Neuronal stem cell (in vitro differentiated cells): ENCODE data around the gene KHDRBS1.

Experiments
- DNase-seq: peaks from one replicate; pipeline ENCODE4 v3.0.0-alpha.2; 2013; ENCODE audit warnings: low spot score
- H2AFZ ChIP-seq: one replicate; pipeline ENCODE4 v1.6.1; 2013; ENCODE audit warnings: mild to moderate bottlenecking, low read length, inconsistent platforms
- H2AK5ac ChIP-seq: 2 replicates; pipeline ENCODE4 v1.6.1; 2013; ENCODE audit warnings: low read depth, mild to moderate bottlenecking, inconsistent platforms, low read length, moderate library complexity, mixed read lengths
- H2BK120ac ChIP-seq: 2 replicates; pipeline ENCODE4 v1.6.1; 2013; ENCODE audit warnings: low read depth, mild to moderate bottlenecking, inconsistent platforms, low read length, moderate library complexity, mixed read lengths
- H2BK12ac ChIP-seq: one replicate; pipeline ENCODE4 v1.6.1; 2013; ENCODE audit warnings: low read length, inconsistent platforms
- H2BK15ac ChIP-seq: 2 replicates; pipeline ENCODE4 v1.6.1; 2013; ENCODE audit warnings: mild to moderate bottlenecking, low read length, inconsistent platforms, mixed read lengths
- H2BK5ac ChIP-seq: one replicate; pipeline ENCODE4 v1.6.1; 2013; ENCODE audit warnings: inconsistent platforms, mild to moderate bottlenecking, low read length, moderate library complexity
- H3K14ac ChIP-seq: one replicate; pipeline ENCODE4 v1.6.1; 2013; ENCODE audit warnings: low read length, inconsistent platforms
- H3K18ac ChIP-seq: 2 replicates; pipeline ENCODE4 v1.6.1; 2013; ENCODE audit warnings: low read length, inconsistent platforms
- H3K23ac ChIP-seq: 2 replicates; pipeline ENCODE4 v1.6.1; 2013; ENCODE audit warnings: low read depth, mild to moderate bottlenecking, mixed read lengths, low read length, inconsistent platforms; ENCODE audit not compliant: poor library complexity
- H3K27ac ChIP-seq: replicated peaks from 3 replicates; pipeline ENCODE4 v1.5.1; 2013; ENCODE audit warnings: low read length, inconsistent platforms
- H3K27me3 ChIP-seq, 3 experiments: 2 replicates each; pipeline ENCODE4 v1.6.1; 2013; ENCODE audit warnings: low read length in 3 of 3, mild to moderate bottlenecking in 2 of 3, inconsistent platforms in 1 of 3, low read depth in 1 of 3, mixed read lengths in 1 of 3, moderate library complexity in 1 of 3; ENCODE audit not compliant: control insufficient read depth in 3 of 3, insufficient read depth in 3 of 3
- H3K36me3 ChIP-seq, 2 donors: replicated peaks in 1 of 2; 2 replicates each; pipeline ENCODE4 v1.6.1; 2013; ENCODE audit warnings: low read length in 2 of 2; ENCODE audit not compliant: control insufficient read depth in 2 of 2, insufficient read depth in 2 of 2
- H3K4ac ChIP-seq: 2 replicates; pipeline ENCODE4 v1.6.1; 2013; ENCODE audit warnings: inconsistent platforms, mild to moderate bottlenecking, low read length, moderate library complexity
- H3K4me1 ChIP-seq, 2 donors: 1 replicate in 1 of 2; 2 replicates in 1 of 2; pipeline ENCODE4 v1.6.1; 2013; ENCODE audit warnings: low read length in 2 of 2, low read depth in 1 of 2; ENCODE audit not compliant: control insufficient read depth in 2 of 2, insufficient read depth in 1 of 2
- H3K4me2 ChIP-seq: one replicate; pipeline ENCODE4 v1.6.1; 2013; ENCODE audit warnings: mild to moderate bottlenecking, low read length, inconsistent platforms; ENCODE audit not compliant: insufficient read depth, poor library complexity, severe bottlenecking
- H3K4me3 ChIP-seq, 2 donors: 2 replicates each; pipeline ENCODE4 v1.5.1; 2013; ENCODE audit warnings: low read length in 2 of 2, mild to moderate bottlenecking in 2 of 2, inconsistent platforms in 1 of 2, moderate library complexity in 1 of 2
- H3K79me1 ChIP-seq: one replicate; pipeline ENCODE4 v1.6.1; 2013; ENCODE audit warnings: low read depth, mild to moderate bottlenecking, inconsistent platforms, low read length, moderate library complexity
- H3K9ac ChIP-seq: one replicate; pipeline ENCODE4 v1.6.1; 2013; ENCODE audit warnings: mild to moderate bottlenecking, low read depth, low read length, inconsistent platforms; ENCODE audit not compliant: poor library complexity
- H3K9me3 ChIP-seq, 2 donors: replicated peaks in 1 of 2; 2 replicates each; pipeline versions ENCODE3 to v1.6.1; 2013; ENCODE audit warnings: low read length in 2 of 2, mild to moderate bottlenecking in 2 of 2, inconsistent platforms in 1 of 2, low read depth in 1 of 2, mixed read lengths in 1 of 2, moderate library complexity in 1 of 2; ENCODE audit not compliant: control insufficient read depth in 2 of 2, insufficient read depth in 1 of 2
- H4K8ac ChIP-seq: one replicate; pipeline ENCODE4 v1.6.1; 2013; ENCODE audit warnings: low read depth, mild to moderate bottlenecking, inconsistent platforms, low read length, moderate library complexity
- H4K91ac ChIP-seq: one replicate; pipeline ENCODE4 v1.6.1; 2013; ENCODE audit warnings: low read length, low read depth, mild to moderate bottlenecking, inconsistent platforms; ENCODE audit not compliant: poor library complexity
- WGBS, 2 donors: extraction: QIAGEN DNeasy Blood & Tissue Kit; methylation state at CpG; one replicate each; pipeline ENCODE4 v1.1.7; 2013; ENCODE audit warnings: missing lambda C conversion rate in 2 of 2, mixed read lengths in 1 of 2; ENCODE audit not compliant: insufficient read length in 2 of 2, insufficient replicate concordance in 1 of 2; ENCODE audit errors: extremely low coverage in 2 of 2; 5-methylcytosine and 5-hydroxymethylcytosine counted together

KHDRBS1 gene

GRCh38 chr1:32042330-32042729, 28.7 kb downstream of the KHDRBS1 start:
- no peak overlapping the region for H4K91ac ChIP-seq
- H2BK15ac ChIP-seq, result no peak overlapping the region
- no peak for DNase-seq
- H2BK12ac ChIP-seq, result no peak overlapping the region
- H3K27me3 ChIP-seq, result no peaks in the 10 kb centered on the region
- H3K18ac ChIP-seq, result no peak overlapping the region
- H3K79me1 ChIP-seq, result peaks cover 4% of the 10 kb centered on the region
- no peak overlapping the region for H2AK5ac ChIP-seq
- no peak overlapping the region for H3K4ac ChIP-seq
- no peak overlapping the region for H3K14ac ChIP-seq
- H3K27ac ChIP-seq, result no peak overlapping the region
- H2BK120ac ChIP-seq, result no peak overlapping the region
- H3K4me1 ChIP-seq, result no peaks in the 10 kb centered on the region
- WGBS, 2 donors, result no CpG with 5 or more reads among the region's 5 CpGs
- no peak overlapping the region for H3K23ac ChIP-seq
- no peak overlapping the region for H2BK5ac ChIP-seq
- H3K4me2 ChIP-seq, result no peak overlapping the region
- H4K8ac ChIP-seq, result no peak overlapping the region
- no peak overlapping the region for H2AFZ ChIP-seq
- H3K4me3 ChIP-seq, result no peak overlapping the region
- H3K9ac ChIP-seq, result no peak overlapping the region
- H3K36me3 ChIP-seq, result peaks cover 42 to 49% of the 10 kb centered on the region in 2 donors
- peaks cover 0 to 2% of the 10 kb centered on the region in 2 donors for H3K9me3 ChIP-seq

DNA sequence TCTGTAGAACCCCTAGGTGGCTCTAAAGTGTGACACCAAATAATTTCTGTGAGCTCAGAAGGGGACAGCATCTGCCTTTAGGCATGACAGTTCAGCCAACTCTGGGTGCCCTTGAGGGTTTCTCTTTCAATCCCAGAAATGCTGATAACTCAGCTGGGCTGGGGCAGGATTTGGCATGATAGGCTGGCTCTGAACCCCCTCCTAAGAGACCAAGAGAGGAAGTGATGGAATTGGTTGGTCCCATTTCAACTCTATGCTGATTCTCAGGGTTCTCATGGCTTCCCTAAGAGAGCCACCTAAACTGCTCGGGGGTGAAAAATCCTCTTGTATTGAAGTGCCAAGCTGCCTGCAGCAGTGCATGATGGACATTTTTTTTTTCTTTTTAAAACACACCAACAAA, 30.6 kb downstream of the KHDRBS1 start:
- no peak overlapping the region for H3K27ac ChIP-seq
- no peak overlapping the region for H3K14ac ChIP-seq
- no peak overlapping the region for H3K4me3 ChIP-seq
- H3K79me1 ChIP-seq, result peaks cover 4% of the 10 kb centered on the region
- H3K4me1 ChIP-seq, result no peaks in the 10 kb centered on the region
- WGBS, 2 donors, result no CpG with 5 or more reads among the region's 1 CpG
- H3K9me3 ChIP-seq, result no peaks in the 10 kb centered on the region
- peaks cover 23 to 45% of the 10 kb centered on the region in 2 donors for H3K36me3 ChIP-seq
- no peak overlapping the region for H2AK5ac ChIP-seq
- H3K4ac ChIP-seq, result no peak overlapping the region
- H3K23ac ChIP-seq, result no peak overlapping the region
- H2BK15ac ChIP-seq, result no peak overlapping the region
- DNase-seq, result no peak
- H2BK12ac ChIP-seq, result no peak overlapping the region
- H3K27me3 ChIP-seq, result no peaks in the 10 kb centered on the region
- no peak overlapping the region for H3K4me2 ChIP-seq
- no peak overlapping the region for H2BK120ac ChIP-seq
- H3K9ac ChIP-seq, result no peak overlapping the region
- H3K18ac ChIP-seq, result no peak overlapping the region
- no peak overlapping the region for H2AFZ ChIP-seq
- H4K8ac ChIP-seq, result no peak overlapping the region
- no peak overlapping the region for H2BK5ac ChIP-seq
- no peak overlapping the region for H4K91ac ChIP-seq

- no peak overlapping the region for H2BK5ac ChIP-seq
- no peaks in the 10 kb centered on the region for H3K4me1 ChIP-seq
- no peak overlapping the region for H3K14ac ChIP-seq
- no peak overlapping the region for H3K4me3 ChIP-seq
- H3K9me3 ChIP-seq, result no peaks in the 10 kb centered on the region
- no peak for DNase-seq
- no peak overlapping the region for H2BK12ac ChIP-seq
- WGBS, 2 donors, result no CpG with 5 or more reads among the region's 2 CpGs
- H4K91ac ChIP-seq, result no peak overlapping the region
- H3K79me1 ChIP-seq, result peaks cover 3% of the 10 kb centered on the region
- no peak overlapping the region for H4K8ac ChIP-seq
- H3K4me2 ChIP-seq, result no peak overlapping the region
- no peak overlapping the region for H2BK120ac ChIP-seq
- no peak overlapping the region for H3K27ac ChIP-seq
- H2BK15ac ChIP-seq, result no peak overlapping the region
- H3K18ac ChIP-seq, result no peak overlapping the region
- H2AFZ ChIP-seq, result no peak overlapping the region
- no peaks in the 10 kb centered on the region for H3K27me3 ChIP-seq
- H3K23ac ChIP-seq, result no peak overlapping the region
- H3K36me3 ChIP-seq, result peaks cover 19 to 37% of the 10 kb centered on the region in 2 donors
- H3K9ac ChIP-seq, result no peak overlapping the region
- H2AK5ac ChIP-seq, result no peak overlapping the region
- no peak overlapping the region for H3K4ac ChIP-seq
Measured at GRCh38 chr1:32045772-32046171, 32.1 kb downstream of the KHDRBS1 start.

DNA sequence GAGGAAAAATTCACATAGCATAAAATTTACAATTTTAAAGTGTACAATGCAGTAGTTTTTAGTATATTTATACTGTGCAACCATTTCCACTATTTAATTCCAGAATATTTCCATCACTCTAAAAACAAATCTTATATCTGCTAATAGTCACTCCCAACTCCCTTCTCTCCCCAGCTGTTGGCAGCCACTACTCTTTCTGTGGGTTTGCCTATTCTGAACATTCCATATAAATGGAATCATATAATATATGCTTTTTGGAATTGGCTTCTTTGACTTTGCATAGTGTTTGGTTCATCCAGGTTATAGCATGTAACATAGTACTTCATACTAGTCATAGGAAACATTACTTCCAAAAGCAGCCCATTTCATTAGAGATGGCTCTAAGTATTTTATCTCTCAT, 34.0 kb downstream of the KHDRBS1 start:
- no peak overlapping the region for H3K18ac ChIP-seq
- H3K9me3 ChIP-seq, result no peaks in the 10 kb centered on the region
- H2BK15ac ChIP-seq, result no peak overlapping the region
- no peak overlapping the region for H2BK12ac ChIP-seq
- no peak overlapping the region for H3K4me2 ChIP-seq
- no peak overlapping the region for H4K8ac ChIP-seq
- H3K79me1 ChIP-seq, result no peaks in the 10 kb centered on the region
- H3K4ac ChIP-seq, result no peak overlapping the region
- H3K23ac ChIP-seq, result no peak overlapping the region
- no peak overlapping the region for H2AK5ac ChIP-seq
- no peaks in the 10 kb centered on the region for H3K4me1 ChIP-seq
- H2AFZ ChIP-seq, result no peak overlapping the region
- peaks cover 31 to 33% of the 10 kb centered on the region in 2 donors for H3K36me3 ChIP-seq
- no peak overlapping the region for H3K4me3 ChIP-seq
- H2BK120ac ChIP-seq, result no peak overlapping the region
- DNase-seq, result no peak
- no peak overlapping the region for H3K27ac ChIP-seq
- H4K91ac ChIP-seq, result no peak overlapping the region
- H3K27me3 ChIP-seq, result no peaks in the 10 kb centered on the region
- H2BK5ac ChIP-seq, result no peak overlapping the region
- H3K14ac ChIP-seq, result no peak overlapping the region
- H3K9ac ChIP-seq, result no peak overlapping the region
